ENCODE data around the gene TAS2R20.

DNA sequence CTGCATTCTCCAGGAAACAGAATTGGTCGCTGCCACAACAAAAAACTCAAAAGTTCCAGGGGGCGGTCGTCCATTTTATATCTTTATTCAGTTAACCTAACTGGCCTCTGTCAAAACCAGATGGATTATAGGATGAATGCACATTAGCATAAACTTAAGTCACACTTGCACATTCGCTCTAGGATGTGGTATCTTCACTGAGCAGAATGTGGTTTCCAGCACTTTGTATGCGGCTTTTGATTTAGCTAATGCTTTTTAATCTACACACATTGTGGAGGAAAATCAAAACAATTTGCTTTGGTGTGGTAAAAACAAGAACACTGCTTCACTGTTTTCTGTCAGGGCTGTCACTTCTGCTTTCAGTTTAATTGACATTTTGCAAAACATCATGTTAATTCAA lies 15.9 kb downstream of the TAS2R20 start:
- no peak for TF ChIP-seq BACH2 (CRISPR knock-in tag; IDR thresholded peaks at IDR 0.05; ENCODE audit: borderline replicate concordance)
- TF ChIP-seq TCF4 (CRISPR knock-in tag; IDR thresholded peaks at IDR 0.05; ENCODE audit: borderline replicate concordance): no peak
- TF ChIP-seq, protein P1, sequence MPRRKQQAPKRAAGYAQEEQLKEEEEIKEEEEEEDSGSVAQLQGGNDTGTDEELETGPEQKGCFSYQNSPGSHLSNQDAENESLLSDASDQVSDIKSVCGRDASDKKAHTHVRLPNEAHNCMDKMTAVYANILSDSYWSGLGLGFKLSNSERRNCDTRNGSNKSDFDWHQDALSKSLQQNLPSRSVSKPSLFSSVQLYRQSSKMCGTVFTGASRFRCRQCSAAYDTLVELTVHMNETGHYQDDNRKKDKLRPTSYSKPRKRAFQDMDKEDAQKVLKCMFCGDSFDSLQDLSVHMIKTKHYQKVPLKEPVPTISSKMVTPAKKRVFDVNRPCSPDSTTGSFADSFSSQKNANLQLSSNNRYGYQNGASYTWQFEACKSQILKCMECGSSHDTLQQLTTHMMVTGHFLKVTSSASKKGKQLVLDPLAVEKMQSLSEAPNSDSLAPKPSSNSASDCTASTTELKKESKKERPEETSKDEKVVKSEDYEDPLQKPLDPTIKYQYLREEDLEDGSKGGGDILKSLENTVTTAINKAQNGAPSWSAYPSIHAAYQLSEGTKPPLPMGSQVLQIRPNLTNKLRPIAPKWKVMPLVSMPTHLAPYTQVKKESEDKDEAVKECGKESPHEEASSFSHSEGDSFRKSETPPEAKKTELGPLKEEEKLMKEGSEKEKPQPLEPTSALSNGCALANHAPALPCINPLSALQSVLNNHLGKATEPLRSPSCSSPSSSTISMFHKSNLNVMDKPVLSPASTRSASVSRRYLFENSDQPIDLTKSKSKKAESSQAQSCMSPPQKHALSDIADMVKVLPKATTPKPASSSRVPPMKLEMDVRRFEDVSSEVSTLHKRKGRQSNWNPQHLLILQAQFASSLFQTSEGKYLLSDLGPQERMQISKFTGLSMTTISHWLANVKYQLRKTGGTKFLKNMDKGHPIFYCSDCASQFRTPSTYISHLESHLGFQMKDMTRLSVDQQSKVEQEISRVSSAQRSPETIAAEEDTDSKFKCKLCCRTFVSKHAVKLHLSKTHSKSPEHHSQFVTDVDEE (CRISPR knock-in tag; IDR thresholded peaks at IDR 0.05): no peak
- TF ChIP-seq ARNTL (CRISPR knock-in tag; IDR thresholded peaks at IDR 0.05; ENCODE audit: borderline replicate concordance, low read depth): no peak
- TF ChIP-seq ISL1 (CRISPR knock-in tag; IDR thresholded peaks at IDR 0.05): no peak
- TF ChIP-seq, protein P2, sequence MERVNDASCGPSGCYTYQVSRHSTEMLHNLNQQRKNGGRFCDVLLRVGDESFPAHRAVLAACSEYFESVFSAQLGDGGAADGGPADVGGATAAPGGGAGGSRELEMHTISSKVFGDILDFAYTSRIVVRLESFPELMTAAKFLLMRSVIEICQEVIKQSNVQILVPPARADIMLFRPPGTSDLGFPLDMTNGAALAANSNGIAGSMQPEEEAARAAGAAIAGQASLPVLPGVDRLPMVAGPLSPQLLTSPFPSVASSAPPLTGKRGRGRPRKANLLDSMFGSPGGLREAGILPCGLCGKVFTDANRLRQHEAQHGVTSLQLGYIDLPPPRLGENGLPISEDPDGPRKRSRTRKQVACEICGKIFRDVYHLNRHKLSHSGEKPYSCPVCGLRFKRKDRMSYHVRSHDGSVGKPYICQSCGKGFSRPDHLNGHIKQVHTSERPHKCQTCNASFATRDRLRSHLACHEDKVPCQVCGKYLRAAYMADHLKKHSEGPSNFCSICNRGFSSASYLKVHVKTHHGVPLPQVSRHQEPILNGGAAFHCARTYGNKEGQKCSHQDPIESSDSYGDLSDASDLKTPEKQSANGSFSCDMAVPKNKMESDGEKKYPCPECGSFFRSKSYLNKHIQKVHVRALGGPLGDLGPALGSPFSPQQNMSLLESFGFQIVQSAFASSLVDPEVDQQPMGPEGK (CRISPR knock-in tag; IDR thresholded peaks at IDR 0.05; ENCODE audit: borderline replicate concordance): no peak
- no peak for TF ChIP-seq CSDC2 (CRISPR knock-in tag; IDR thresholded peaks at IDR 0.05)
- TF ChIP-seq, protein P3, sequence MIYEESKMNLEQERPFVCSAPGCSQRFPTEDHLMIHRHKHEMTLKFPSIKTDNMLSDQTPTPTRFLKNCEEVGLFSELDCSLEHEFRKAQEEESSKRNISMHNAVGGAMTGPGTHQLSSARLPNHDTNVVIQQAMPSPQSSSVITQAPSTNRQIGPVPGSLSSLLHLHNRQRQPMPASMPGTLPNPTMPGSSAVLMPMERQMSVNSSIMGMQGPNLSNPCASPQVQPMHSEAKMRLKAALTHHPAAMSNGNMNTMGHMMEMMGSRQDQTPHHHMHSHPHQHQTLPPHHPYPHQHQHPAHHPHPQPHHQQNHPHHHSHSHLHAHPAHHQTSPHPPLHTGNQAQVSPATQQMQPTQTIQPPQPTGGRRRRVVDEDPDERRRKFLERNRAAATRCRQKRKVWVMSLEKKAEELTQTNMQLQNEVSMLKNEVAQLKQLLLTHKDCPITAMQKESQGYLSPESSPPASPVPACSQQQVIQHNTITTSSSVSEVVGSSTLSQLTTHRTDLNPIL (CRISPR knock-in tag; IDR thresholded peaks at IDR 0.05; ENCODE audit: low read depth): no peak
- no peak for TF ChIP-seq ZNF70 (CRISPR knock-in tag; IDR thresholded peaks at IDR 0.05)
